CD4-positive, alpha-beta T cell treated with Interleukin-17A for 1 hour (primary cell): Measurements from ENCODE around the gene POLRMT.
A peak's percentile ranks its signal among the peaks of the same experiment; 100 is the strongest.

Experiments
- DNase-seq: peaks from one replicate; pipeline ENCODE4 v3.0.0-alpha.2; 2020

POLRMT gene

GRCh38 chr19:662962-663681 is 29.8 kb upstream of the POLRMT start, which contains the start of gene RNF126:
Gene RNF126 (minus strand): TSS chr19:663214. CDS start chr19:663121, 93 bp downstream.
- DNase-seq = peak; percentile 95

GRCh38 chr19:662207-662961 is 29.0 kb upstream of the POLRMT start:
- peak; percentile 78 for DNase-seq

DNA sequence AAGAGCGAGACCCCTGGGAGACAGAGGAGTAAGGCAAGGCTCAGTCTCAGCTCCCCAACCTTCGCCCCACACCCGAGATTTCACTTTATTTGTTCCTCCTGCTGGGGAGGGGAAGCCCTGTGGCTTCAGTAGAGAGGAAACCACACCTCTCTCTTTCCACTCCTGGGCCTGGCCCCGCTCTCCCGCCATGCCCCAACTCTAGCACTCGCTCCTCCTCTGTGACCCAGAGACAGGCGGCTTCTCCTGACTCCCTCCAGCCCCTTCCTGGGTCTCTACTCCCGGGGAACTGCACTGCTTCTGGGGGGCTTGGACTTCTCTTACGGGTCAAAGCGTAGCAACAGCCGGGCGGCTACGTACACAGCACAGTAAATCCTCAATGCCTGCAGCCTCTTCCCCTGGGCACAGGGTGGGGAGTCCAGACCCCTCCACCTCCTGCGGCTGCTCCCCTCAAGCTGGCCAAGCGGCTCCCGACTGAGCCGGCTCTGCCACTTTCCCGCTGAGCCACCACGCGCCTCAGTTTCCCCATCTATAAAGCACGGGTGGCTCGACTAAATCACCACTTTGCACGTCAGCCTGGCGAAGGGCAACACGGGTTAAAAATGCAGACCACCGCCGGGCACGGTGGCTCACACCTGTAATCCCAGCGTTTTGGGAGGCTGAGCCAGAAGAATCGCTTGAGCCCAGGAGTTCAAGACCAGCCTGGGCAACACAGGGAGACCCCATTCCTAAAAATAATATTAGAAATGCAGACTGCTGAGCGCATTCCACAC is 28.3 kb upstream of the POLRMT start:
- DNase-seq = peak; percentile 79

DNA sequence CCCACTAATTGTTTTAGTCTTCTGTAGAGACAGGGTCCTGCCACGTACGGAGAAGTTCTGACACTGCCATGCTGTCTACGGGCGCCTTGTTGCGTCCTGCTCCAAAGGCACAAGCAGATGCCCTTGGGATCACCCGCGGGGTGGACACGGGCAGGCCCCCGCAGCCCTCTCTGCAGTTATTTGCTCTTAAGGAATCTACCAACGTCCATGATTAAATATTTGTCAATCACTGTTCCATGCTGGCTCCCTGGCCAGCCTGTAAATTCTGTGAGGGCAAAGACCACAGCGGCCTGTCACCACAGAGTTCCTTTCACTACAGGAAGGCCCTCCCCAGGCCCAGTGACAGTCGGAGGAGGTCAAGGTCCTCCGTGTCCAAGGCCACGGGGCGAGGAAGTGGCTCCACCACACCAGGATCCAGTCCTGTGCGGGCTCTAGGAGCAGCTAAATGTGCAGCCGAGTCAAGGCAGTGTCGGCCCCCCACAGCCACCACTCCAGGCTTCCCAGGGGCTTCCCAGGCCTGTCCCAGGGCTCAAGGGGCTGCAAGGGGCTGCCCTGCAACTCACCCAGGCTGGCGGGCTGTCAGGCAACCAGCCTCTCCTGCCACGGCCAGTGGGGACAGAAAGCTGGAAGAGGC is 27.6 kb upstream of the POLRMT start:
- DNase-seq = no peak

DNA sequence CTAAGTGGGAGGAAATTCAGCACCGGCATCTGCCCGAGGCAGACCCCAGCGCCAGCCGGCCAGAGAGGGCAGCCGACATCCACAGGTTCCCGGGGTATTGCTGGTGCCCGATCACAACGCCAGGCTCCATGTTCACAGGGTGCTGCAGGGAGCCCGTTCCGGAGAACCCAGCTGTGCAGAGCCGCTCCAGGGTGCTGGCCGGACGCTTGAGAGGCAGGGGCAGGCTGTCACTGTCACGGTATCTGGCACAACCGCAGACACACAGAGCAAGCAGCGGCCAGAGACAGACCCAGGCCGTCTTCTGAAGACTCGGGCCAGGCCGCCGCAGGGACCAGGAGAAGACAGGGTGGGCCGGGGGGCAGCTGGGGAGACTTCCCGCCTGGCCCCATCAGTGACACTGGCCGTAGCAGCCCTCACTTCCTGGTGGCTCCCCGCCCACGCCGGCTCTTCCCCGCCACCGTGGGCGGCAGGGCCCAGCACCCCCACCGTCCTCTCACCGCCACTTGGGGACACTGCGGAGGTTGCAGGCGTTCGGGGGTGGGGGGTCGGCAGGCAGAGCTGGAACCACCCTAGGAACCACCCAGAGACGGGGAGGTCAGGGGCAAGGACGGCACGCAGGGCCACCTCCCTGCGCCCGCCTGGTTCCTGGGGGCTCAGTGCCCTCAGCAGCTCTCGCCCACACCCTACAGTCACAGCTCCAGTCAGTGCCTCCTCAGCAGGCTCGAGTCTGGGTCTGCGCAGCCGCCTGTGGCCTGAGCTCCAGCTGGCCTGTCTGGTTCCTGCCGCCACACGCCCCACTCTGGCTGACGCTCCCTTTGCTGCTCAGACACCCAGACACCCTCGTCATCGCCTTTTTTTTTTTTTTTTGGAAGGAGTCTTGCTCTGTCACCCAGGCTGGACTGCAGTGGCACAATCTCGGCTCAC is 25.8 kb upstream of the POLRMT start:
- DNase-seq = peak; percentile 76

DNA sequence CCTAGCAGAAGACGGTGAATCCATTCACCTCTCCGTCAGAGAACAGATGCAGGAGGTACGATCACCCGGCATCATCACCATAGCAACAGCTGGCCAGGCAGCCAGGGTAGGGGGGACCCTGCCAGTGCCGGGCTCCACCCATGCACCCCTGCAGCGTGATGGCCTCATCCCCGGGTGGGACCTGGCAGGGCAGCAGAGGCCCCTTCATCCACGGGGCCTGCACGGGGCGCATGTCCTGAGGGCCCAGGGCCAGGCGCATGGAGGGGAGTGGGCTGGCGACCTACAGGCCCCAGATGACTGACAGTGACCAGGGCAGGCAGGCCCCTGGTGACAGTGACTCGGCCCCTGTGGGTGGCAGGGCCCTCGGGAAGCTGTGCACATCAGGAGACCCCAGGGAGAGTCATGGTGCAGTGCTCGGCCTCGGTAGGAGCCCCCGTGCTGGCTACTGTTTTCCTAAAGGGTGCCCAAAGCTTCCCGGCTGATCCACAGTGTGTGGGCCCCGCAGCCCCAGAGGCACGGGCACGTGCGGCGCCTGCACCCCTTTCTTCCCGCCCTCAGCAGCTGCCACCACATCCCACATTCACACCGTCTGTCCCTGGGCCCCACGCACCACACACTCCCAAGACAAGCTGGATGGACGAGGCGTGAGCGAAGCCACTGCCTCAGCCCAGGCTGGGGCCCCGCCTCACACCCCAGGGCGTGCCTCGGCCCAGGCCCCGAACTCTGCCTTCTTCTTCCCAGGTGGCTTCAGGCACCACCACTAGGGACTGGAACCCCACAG is 24.9 kb upstream of the POLRMT start:
- no peak for DNase-seq

- no peak for DNase-seq
These were observed 24.3 kb upstream of the POLRMT start for GRCh38 chr19:657611-658010.

- no peak for DNase-seq
These were observed 23.6 kb upstream of the POLRMT start for GRCh38 chr19:656751-657559.

- DNase-seq = no peak
These were observed 22.4 kb upstream of the POLRMT start for GRCh38 chr19:655691-656090.

- DNase-seq = no peak
These were observed 20.1 kb upstream of the POLRMT start for GRCh38 chr19:653425-653824.

- DNase-seq = no peak
These were observed 19.4 kb upstream of the POLRMT start for GRCh38 chr19:652467-653389.

- no peak for DNase-seq
These were observed 18.7 kb upstream of the POLRMT start for GRCh38 chr19:651991-652390.

- no peak for DNase-seq
These were observed 17.9 kb upstream of the POLRMT start for GRCh38 chr19:651114-651818.

DNA sequence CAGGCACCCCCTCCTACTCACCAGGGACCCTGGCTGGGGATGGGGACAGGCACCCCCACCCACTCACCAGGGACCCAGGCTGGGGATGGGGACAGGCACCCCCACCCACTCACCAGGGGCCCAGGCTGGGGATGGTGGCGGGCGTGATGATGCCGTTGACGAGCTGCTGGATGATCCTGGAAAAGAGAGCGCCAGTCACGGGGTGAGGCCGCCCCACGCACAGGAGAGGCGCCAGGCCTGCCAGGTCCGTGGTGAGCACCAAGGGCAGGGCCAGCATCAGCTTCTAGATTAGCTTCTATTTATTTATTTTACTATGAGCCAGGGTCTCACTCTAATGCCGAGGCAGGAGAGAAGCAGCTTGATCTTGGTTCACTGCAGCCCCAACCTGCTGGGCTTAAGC is 16.8 kb upstream of the POLRMT start:
- no peak for DNase-seq

- no peak for DNase-seq
These were observed 15.8 kb upstream of the POLRMT start for GRCh38 chr19:648904-649801.

GRCh38 chr19:648305-648704 is 15.0 kb upstream of the POLRMT start:
- DNase-seq = no peak

GRCh38 chr19:647566-648284 is 14.4 kb upstream of the POLRMT start:
- no peak for DNase-seq
